Measurements from ENCODE around the gene JAGN1.
"Not testable (repeated sequence)": the region's sequence is repeated elsewhere in the genome, so short reads cannot be mapped to it uniquely, and the experiment has no call there.

The JAGN1 gene

GRCh38 chr3:9934993-9935392, 44.6 kb downstream of the JAGN1 start:
- Histone ChIP-seq H3K27ac (ENCODE audit: insufficient read depth, low read depth, low read length, poor library complexity, severe bottlenecking) (no peak overlapping the region), H3K27me3 (ENCODE audit: control insufficient read depth, insufficient read depth, low read length, poor library complexity, severe bottlenecking) (peaks cover 6% of the 10 kb centered on the region), H3K36me3 (ENCODE audit: control insufficient read depth, insufficient read depth, low read length) (peaks cover 4% of the 10 kb centered on the region), H3K9me3 (ENCODE audit: control insufficient read depth, low read length) (no peaks in the 10 kb centered on the region), H3K4me1 (ENCODE audit: control insufficient read depth, insufficient read depth, low read length) (peaks cover 11% of the 10 kb centered on the region), H3K4me3 (ENCODE audit: insufficient read depth, low read depth, low read length) (no peak overlapping the region)
- WGBS, 2 experiments: 79 to 81% methylated on average over 4 of the region's 4 CpGs

- Histone ChIP-seq H3K27ac (ENCODE audit: insufficient read depth, low read depth, low read length, poor library complexity, severe bottlenecking) (no peak overlapping the region), H3K4me3 (ENCODE audit: insufficient read depth, low read depth, low read length) (no peak overlapping the region), H3K4me1 (ENCODE audit: control insufficient read depth, insufficient read depth, low read length) (peaks cover 11% of the 10 kb centered on the region), H3K9me3 (ENCODE audit: control insufficient read depth, low read length) (no peaks in the 10 kb centered on the region), H3K27me3 (ENCODE audit: control insufficient read depth, insufficient read depth, low read length, poor library complexity, severe bottlenecking) (peaks cover 6% of the 10 kb centered on the region), H3K36me3 (ENCODE audit: control insufficient read depth, insufficient read depth, low read length) (peaks cover 4% of the 10 kb centered on the region)
- 92 to 96% methylated on average over 5 of the region's 5 CpGs for WGBS, 2 experiments
Observed at GRCh38 chr3:9935966-9936510, 45.6 kb downstream of the JAGN1 start.

- Histone ChIP-seq H3K4me1 (ENCODE audit: control insufficient read depth, insufficient read depth, low read length) (peaks cover 11% of the 10 kb centered on the region), H3K9me3 (ENCODE audit: control insufficient read depth, low read length) (no peaks in the 10 kb centered on the region), H3K27ac (ENCODE audit: insufficient read depth, low read depth, low read length, poor library complexity, severe bottlenecking) (no peak overlapping the region), H3K27me3 (ENCODE audit: control insufficient read depth, insufficient read depth, low read length, poor library complexity, severe bottlenecking) (peaks cover under 1% of the 10 kb centered on the region), H3K36me3 (ENCODE audit: control insufficient read depth, insufficient read depth, low read length) (peaks cover 4% of the 10 kb centered on the region), H3K4me3 (ENCODE audit: insufficient read depth, low read depth, low read length) (no peak overlapping the region)
- WGBS, 2 experiments: 95 to 96% methylated on average over 13 of the region's 13 CpGs
Observed at GRCh38 chr3:9937486-9938238, 47.3 kb downstream of the JAGN1 start.

- peaks cover 4% of the 10 kb centered on the region for H3K36me3 ChIP-seq (ENCODE audit: control insufficient read depth, insufficient read depth, low read length)
- H3K4me3 ChIP-seq (ENCODE audit: insufficient read depth, low read depth, low read length): no peak overlapping the region
- H3K4me1 ChIP-seq (ENCODE audit: control insufficient read depth, insufficient read depth, low read length): peaks cover 7% of the 10 kb centered on the region
- peak overlapping the region; percentile 60 for H3K27ac ChIP-seq (ENCODE audit: insufficient read depth, low read depth, low read length, poor library complexity, severe bottlenecking)
- 88 to 94% methylated on average over 1 of the region's 2 CpGs for WGBS, 2 experiments
- H3K9me3 ChIP-seq (ENCODE audit: control insufficient read depth, low read length): no peaks in the 10 kb centered on the region
- H3K27me3 ChIP-seq (ENCODE audit: control insufficient read depth, insufficient read depth, low read length, poor library complexity, severe bottlenecking): no peaks in the 10 kb centered on the region
Observed at GRCh38 chr3:9938966-9939365, 48.6 kb downstream of the JAGN1 start.

GRCh38 chr3:9939906-9940305, 49.5 kb downstream of the JAGN1 start:
- not testable (repeated sequence) for H3K27ac ChIP-seq (ENCODE audit: insufficient read depth, low read depth, low read length, poor library complexity, severe bottlenecking); H3K4me3 ChIP-seq (ENCODE audit: insufficient read depth, low read depth, low read length); H3K27me3 ChIP-seq (ENCODE audit: control insufficient read depth, insufficient read depth, low read length, poor library complexity, severe bottlenecking); H3K9me3 ChIP-seq (ENCODE audit: control insufficient read depth, low read length); H3K36me3 ChIP-seq (ENCODE audit: control insufficient read depth, insufficient read depth, low read length); H3K4me1 ChIP-seq (ENCODE audit: control insufficient read depth, insufficient read depth, low read length)
- 92 to 93% methylated on average over 24 to 30 of the region's 32 CpGs for WGBS, 2 experiments

GRCh38 chr3:9940746-9941145, 50.3 kb downstream of the JAGN1 start:
- WGBS, 2 experiments: 96 to 98% methylated on average over 10 of the region's 10 CpGs
- Histone ChIP-seq H3K9me3 (ENCODE audit: control insufficient read depth, low read length) (no peaks in the 10 kb centered on the region), H3K27me3 (ENCODE audit: control insufficient read depth, insufficient read depth, low read length, poor library complexity, severe bottlenecking) (no peaks in the 10 kb centered on the region), H3K27ac (ENCODE audit: insufficient read depth, low read depth, low read length, poor library complexity, severe bottlenecking) (no peak overlapping the region), H3K4me1 (ENCODE audit: control insufficient read depth, insufficient read depth, low read length) (no peaks in the 10 kb centered on the region), H3K36me3 (ENCODE audit: control insufficient read depth, insufficient read depth, low read length) (peaks cover 4% of the 10 kb centered on the region), H3K4me3 (ENCODE audit: insufficient read depth, low read depth, low read length) (no peak overlapping the region)

- H3K36me3 ChIP-seq (ENCODE audit: control insufficient read depth, insufficient read depth, low read length): peaks cover 4% of the 10 kb centered on the region
- WGBS, 2 experiments: 84% methylated on average over 3 of the region's 4 CpGs
- H3K27me3 ChIP-seq (ENCODE audit: control insufficient read depth, insufficient read depth, low read length, poor library complexity, severe bottlenecking): peaks cover 3% of the 10 kb centered on the region
- H3K27ac ChIP-seq (ENCODE audit: insufficient read depth, low read depth, low read length, poor library complexity, severe bottlenecking): no peak overlapping the region
- no peak overlapping the region for H3K4me3 ChIP-seq (ENCODE audit: insufficient read depth, low read depth, low read length)
- no peaks in the 10 kb centered on the region for H3K9me3 ChIP-seq (ENCODE audit: control insufficient read depth, low read length)
- H3K4me1 ChIP-seq (ENCODE audit: control insufficient read depth, insufficient read depth, low read length): no peaks in the 10 kb centered on the region
Observed at GRCh38 chr3:9942164-9942563, 51.8 kb downstream of the JAGN1 start.

GRCh38 chr3:9942934-9943690, 52.7 kb downstream of the JAGN1 start:
- Histone ChIP-seq H3K36me3 (ENCODE audit: control insufficient read depth, insufficient read depth, low read length) (no peaks in the 10 kb centered on the region), H3K4me3 (ENCODE audit: insufficient read depth, low read depth, low read length) (no peak overlapping the region), H3K27ac (ENCODE audit: insufficient read depth, low read depth, low read length, poor library complexity, severe bottlenecking) (no peak overlapping the region), H3K27me3 (ENCODE audit: control insufficient read depth, insufficient read depth, low read length, poor library complexity, severe bottlenecking) (peaks cover 3% of the 10 kb centered on the region), H3K4me1 (ENCODE audit: control insufficient read depth, insufficient read depth, low read length) (no peaks in the 10 kb centered on the region), H3K9me3 (ENCODE audit: control insufficient read depth, low read length) (no peaks in the 10 kb centered on the region)
- WGBS, 2 experiments: 91% methylated on average over 11 of the region's 11 CpGs

Data from ectodermal cell (in vitro differentiated cells).